Effector CD8-positive, alpha-beta T cell (primary cell): ENCODE results near the gene DUSP2.
"Not testable (repeated sequence)": the region's sequence is repeated elsewhere in the genome, so short reads cannot be mapped to it uniquely, and the experiment has no call there.

Experiments used
- DNase-seq: peaks from one replicate; lab custom pipeline; 2025; lab: John Stamatoyannopoulos, UW

Gene DUSP2

DNA sequence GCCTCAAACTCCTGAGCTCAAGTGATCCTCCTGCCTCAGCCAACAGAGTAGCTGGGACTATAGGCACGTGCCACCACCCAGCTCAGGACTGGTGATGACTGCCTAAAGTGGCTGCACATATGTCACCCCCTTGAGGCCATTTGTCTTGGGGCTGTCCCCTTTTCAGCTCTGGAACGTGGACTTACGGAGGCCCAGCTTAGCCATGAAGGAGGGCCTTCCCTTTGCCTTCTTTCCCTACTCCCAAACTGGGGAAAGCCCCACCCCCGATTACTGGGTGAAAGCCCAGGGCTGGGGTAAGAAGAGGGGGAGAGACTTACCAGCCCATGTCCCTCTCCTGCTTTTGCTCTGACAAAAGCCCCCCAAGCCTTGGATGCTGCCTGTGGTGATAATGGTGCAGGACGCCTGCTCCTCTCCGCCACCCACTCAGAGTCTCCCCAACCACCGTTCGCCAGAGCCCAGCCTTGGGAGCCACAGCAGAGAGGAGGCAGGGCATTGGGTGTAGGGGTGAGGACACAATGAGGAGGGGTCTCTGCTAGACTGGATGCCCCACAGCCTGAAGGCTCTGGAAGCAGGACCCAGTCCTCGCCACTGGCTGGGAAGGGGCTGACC, 2.5 kb upstream of the DUSP2 start:
- no peak for DNase-seq

DNA sequence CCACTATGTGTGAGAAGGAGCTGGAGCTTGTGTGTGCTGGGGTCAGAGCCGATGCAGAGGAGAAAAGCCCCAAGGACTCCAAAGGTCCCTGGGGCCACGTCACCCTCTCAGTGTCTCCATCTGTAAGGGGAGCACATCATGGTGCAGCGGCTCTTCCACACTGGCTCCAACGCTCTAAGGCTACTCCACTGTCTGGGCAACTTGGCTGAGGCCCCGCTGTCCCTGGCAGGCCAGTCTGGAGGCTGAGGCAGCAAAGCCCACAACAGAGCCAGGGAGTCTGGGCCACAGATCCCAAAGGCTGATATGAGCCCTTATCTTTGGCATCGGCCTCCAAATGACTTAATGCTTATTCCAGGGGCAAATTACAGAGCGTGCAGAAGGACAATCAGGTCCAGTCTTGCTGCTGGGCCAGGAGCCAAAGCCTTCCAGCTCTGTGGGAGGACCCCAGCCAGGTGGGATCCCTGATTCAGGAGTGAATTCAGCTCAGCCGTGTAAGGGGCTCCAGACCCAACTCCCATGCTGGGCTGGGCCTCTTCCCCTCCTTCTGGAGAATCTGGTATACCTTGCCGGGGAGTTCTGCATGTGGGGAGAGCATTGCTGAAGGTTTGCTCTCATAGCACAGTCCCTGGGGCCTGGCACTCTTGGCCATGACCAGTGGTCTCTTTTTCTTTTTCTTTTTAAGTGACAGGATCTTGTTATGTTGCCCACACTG, 1.8 kb upstream of the DUSP2 start:
- DNase-seq, result no peak

- DNase-seq, result peak; percentile 83
Observed at GRCh38 chr2:96146153-96146880, 1.1 kb upstream of the DUSP2 start.

DNA sequence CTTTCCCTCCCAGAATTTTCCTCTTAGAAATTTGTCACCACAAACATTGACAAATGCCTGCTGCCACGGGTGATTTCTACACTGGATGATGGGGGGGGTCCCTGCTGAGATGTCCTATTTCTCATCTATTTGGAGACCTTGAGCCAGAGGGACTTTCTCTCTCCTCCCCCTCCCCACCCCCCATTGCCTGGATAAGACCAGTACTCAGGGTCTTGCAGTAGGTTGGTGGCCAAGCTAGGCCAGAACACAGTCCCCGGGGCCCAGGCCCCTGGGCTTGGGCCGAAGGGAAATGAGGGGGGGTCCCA, 560 bp upstream of the DUSP2 start:
- DNase-seq, result no peak

GRCh38 chr2:96144481-96145035, 682 bp downstream of the DUSP2 start:
- no peak for DNase-seq

DNA sequence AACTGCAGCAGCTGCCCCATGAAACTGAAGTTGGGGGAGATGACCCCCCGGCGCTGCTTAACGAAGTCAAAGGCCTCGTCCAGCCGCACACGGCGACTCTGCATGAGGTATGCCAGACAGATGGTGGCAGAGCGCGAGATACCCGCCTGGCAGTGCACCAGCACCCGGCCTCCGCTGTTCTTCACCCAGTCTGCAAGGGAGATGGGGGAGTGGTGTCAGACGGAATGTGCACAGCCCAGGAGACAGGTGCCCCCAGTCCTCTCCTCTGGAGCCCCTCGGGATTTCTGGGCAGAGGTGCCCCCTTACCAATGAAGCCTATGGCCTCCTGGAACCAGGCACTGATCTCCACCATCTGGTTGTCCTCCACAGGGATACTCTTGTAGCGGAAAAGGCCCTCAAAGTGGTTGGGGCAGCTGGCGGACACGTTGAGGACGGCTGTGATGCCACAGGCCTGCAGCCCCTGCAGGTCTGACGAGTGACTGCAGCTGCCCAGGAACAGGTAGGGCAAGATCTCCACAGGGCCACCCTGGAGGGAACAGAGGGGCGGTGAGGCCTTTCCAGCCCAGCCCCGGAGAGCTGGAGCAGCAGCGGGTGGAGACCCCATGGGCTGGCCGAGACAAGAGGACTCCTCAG, 1.3 kb downstream of the DUSP2 start:
- no peak for DNase-seq

DNA sequence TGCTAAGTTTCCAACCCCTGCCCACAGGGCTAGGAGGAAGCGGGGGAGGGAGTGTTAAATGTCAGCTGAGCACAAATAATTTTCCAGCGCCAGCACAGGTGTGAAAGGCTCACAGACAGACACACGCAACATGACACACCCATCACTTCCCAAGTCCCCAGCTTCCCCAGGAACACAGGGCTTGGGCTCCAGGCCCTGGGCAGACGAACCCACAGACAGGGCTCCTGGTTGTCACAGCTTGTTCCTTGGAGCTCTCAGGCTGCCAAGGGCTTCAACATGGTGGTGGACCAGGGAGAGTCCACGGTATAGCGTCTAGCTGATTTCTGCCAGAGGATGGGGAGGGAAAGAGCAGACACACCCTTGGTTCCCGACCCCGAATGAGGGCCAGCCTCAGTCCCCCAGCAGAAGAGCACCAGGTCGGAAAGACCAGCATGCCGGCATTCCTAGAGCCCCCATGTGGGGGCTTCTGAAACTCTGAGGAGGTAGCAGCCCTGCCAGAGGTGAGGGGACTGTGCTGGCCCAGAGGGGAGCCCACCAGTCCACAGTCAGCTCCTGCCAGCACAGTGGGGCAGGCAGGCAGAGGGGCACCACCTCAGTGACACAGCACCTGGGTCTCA, 1.9 kb downstream of the DUSP2 start:
- no peak for DNase-seq

GRCh38 chr2:96142217-96143113, 2.8 kb downstream of the DUSP2 start:
- peak; percentile 57 for DNase-seq

DNA sequence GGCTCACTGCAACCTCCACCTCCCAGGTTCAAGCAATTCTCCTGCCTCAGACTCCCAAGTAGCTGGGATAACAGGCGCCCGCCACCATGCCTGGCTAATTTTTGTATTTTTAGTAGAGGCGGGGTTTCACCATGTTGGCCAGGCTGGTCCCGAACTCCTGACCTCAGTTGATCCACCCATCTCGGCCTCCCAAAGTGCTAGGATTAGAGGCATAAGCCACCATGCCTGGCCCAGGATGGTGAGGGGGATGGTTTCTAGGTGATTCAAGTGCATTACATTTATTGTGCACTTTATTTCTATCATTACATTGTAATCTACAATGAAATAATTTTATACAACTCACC, 3.6 kb downstream of the DUSP2 start:
- DNase-seq, result not testable (repeated sequence)

DNA sequence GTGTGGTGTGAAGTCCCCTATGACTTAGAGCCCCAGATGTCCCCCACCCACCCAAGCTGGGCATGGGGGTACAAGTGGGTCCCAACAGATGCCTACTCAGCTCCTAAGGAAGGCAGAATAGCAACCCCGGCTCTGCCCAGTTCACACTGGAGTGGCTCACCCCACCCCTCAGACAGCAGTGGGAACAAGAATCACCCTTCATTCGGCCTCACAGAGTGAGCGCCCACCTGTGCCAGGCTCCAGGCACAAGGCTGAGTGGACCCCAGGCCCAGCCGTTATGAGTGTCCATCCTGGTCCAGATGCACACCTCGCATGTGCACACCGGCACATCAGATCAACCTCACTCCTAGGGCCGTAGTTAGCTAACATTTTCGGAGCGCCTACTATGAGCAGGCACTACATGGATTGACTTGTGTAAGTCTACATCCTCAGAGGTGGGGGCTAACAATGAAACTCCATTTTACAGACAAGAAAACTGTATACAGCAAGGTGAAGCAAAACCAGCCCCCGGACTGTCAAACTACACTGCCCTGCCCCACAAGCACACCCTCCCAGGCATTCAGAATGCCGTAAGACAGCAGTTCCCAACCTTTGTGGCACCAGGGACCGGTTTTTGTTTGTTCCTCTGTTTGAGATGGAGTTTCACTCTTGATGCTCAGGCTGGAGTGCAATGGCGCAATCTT, 4.2 kb downstream of the DUSP2 start:
- DNase-seq, result no peak

DNA sequence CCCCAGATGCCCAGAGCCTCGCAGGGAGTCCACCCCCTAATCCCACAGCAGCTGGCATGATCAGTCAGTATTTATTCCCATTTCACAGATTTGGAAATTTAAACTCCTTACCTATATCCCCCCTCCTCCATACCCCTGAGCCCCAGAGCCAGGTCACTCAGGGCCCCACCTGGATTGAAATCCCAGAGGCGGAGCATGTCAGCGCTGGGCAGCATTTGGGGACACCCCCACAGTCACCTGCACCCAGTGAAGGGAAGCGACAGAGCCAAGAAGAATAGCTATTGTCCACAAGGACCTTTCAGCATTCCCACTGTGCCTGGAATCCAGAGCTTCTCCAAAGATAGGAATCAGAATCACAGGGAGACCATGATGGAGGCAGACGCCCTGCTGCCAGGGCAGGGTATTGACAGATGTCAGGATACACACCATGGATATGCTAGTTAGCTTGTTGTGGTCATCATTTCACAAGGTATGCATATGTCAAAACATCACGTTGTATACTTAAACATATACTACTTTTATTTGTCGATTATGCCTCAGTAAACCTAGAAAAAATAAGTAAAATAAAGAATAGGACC, 6.0 kb downstream of the DUSP2 start:
- DNase-seq, result no peak

DNA sequence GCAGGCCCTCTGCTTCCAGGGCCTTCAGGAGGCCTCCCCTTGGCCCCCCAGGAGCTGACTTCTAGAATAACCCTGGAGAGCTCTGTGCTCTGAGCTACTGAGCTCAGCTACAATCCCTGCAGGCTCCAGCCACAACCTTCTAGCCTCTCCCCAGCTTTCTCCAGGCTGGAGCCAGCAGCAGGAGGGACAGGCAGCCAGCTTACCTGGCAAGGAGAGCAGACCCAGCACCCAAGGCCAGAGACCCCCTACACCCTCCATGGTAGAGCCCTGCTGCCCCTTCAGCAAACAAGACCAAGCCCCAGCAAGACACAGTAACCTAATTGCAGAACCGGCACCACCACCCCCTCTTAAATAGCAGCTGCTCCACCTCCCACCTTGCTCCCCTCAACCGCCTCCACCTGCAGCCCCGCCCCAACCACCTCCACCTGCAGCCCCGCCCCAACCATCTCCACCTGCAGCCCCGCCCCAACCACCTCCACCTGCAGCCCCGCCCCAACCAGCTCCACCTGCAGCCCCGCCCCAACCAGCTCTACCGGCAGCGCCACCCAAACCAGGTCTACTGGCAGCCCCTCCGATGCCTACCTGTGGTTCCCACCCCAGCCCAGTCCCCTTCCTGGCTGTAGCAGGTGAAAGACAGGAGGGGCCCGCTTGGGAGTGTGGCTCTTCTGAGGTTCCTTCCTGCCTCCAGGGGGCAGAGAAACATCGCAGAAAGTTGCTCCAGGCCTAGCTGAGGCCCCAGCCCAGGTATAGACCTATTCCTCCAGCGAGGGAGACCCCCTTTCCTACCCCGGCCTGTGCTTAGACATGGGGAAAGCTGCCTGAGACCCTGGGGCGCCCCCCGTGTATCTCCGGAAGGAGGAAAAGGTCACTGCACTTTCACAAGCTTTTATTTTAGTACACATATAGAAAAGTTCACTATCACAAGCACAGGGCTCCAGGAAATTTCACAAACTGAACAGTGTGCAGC, 6.8 kb downstream of the DUSP2 start, which contains the start of gene ASTL:
Gene ASTL, minus strand, starts transcription at position 324 of the 967 bp plus-strand sequence. Its CDS starts 66 bp downstream, at position 258.
- DNase-seq, result peak; percentile 42

GRCh38 chr2:96137321-96138178, 7.7 kb downstream of the DUSP2 start:
- no peak for DNase-seq

- no peak for DNase-seq
Observed at GRCh38 chr2:96136129-96136720, 9.0 kb downstream of the DUSP2 start.

DNA sequence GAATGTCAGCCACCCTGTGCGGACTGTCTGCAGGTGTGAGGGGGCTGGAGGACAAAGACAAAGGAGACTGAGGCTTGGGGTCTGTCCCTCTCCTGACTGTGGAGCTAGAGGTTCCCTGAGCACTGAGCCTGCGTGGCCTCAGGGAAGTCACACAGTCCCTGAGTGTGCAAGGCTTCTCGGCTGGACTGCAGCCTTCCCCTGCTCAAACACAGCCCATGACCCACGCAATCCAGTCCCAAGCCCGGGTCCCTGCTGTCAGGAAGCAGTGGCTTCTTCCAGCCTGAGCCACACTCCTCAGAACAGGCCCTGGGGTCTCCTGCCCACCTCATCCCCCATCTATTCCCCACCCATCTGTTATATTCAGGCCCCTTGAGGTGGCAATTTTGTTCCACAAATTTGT, 9.6 kb downstream of the DUSP2 start:
- no peak for DNase-seq

DNA sequence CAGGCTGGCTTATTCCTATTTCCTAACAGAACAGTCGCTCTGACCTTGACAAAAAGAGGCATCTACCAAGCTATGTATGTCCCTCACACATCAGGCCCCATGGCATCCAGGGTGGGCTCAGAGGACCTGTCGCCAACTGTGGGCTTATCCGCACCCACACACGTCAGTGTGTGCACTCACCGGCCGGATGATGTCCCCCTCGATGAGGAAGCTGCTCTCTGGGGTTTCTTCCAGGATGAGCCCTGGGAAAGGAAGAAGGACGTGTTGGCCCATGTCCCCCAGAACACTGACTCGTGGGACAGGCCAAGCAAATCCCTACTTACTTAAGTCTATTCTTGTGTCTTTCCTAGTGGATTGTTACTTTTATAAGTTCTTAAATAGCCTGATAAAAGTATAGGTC, 10.1 kb downstream of the DUSP2 start:
- no peak for DNase-seq

GRCh38 chr2:96134421-96134820, 10.8 kb downstream of the DUSP2 start:
- no peak for DNase-seq
